GM21360 (cell line): ENCODE results near the gene DNAJB5.
"Not testable (repeated sequence)": the region's sequence is repeated elsewhere in the genome, so short reads cannot be mapped to it uniquely, and the experiment has no call there.

ENCODE experiments used
- ATAC-seq: cut with Tn5 transposase; IDR thresholded peaks from one replicate; pipeline ENCODE4 v1.9.1; 2021; ENCODE audit warnings: mild to moderate bottlenecking, moderate library complexity; ENCODE audit not compliant: unreplicated experiment

DNAJB5 gene

GRCh38 chr9:34998266-34998665 is 8.7 kb downstream of the DNAJB5 start:
- ATAC-seq: no peak

DNA sequence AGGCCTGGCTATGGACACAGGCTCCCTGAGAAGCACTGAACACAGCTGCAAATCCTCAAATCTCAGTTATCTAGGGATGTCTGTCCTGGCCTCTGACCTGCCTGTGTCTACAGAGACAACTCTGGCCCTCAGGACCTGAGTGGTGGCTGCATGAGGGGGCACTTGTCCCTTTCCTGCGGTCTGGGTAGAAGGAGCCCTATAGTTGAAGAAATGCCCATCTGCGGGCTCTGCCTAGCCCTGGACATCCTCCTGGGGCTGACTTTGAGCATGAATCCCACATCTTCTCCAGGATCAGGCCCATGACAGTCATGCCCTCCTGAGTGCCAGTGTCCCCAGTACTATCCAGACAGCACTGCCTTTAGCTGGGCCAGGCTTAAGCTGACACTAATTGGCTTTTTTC is 10.0 kb downstream of the DNAJB5 start:
- no peak for ATAC-seq

GRCh38 chr9:35000535-35001284 is 11.2 kb downstream of the DNAJB5 start:
- no peak for ATAC-seq

DNA sequence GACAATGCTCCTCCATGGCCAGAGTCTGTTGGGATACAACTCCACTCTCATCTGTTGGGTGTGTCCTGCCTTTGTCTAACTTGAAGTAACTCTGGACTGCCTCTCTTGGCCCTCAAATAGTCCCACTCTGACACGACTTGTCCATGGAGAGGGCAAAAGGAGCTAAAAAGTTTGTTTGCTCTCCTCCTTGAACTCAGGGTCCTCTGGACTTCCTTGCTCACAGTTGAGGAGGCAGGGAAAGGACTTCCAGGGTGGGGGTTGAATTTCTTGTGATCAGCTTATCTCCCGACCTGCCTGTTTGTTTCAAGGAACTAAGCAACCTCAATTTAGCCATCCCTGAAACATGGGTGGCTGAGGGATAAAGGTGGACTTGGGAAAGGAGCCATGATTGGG is 11.7 kb downstream of the DNAJB5 start:
- no peak for ATAC-seq

GRCh38 chr9:35001803-35002502 is 12.4 kb downstream of the DNAJB5 start:
- ATAC-seq: no peak

GRCh38 chr9:35002623-35003022 is 13.1 kb downstream of the DNAJB5 start:
- no peak for ATAC-seq

GRCh38 chr9:35004299-35004698 is 14.8 kb downstream of the DNAJB5 start:
- not testable (repeated sequence) for ATAC-seq

DNA sequence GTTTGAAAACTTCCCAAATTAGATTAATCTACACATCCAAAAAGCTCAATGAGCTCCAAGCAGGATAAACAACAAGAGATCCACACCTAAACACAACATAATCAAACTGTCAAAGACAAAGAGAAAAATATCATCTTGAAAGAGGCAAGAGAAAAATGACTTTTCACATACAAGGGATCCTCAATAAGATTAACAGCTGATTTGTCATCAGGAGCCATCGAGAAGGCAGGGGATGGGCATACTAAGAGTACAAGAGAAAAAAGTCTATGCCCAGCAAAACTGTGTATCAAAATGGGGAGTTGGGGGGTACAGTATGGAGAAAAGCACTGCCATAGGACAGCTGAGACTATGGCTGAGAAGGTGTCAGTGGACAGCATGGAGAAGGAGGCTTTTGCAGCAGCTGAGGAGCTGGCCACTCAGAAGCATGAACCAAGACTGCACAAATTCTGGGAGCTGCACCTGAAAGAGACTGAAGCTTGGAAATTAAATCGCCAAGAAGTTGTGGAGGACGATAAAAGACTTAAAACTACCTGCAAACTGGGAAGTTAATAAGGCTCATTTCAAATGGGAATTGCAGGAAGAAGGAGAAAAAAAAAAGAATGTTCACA is 20.9 kb downstream of the DNAJB5 start:
- no peak for ATAC-seq

DNA sequence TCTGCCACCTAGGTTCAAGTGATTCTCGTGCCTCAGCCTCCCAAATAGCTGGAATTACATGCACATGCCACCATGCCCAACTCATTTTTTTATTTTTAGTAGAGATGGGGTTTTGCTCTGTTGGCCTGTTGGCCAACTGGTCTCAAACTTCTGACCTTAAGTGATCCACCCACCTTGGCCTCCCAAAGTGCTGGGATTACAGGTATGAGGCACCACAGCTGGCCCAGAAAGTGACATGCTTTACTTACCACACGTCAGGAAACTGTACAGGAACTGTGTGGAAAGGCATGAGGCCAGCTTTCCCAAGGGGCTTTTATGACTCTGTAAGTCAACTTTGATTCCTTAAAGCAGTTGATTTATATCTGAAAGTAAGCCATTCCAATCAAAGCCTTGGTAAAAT is 25.0 kb downstream of the DNAJB5 start:
- no peak for ATAC-seq

DNA sequence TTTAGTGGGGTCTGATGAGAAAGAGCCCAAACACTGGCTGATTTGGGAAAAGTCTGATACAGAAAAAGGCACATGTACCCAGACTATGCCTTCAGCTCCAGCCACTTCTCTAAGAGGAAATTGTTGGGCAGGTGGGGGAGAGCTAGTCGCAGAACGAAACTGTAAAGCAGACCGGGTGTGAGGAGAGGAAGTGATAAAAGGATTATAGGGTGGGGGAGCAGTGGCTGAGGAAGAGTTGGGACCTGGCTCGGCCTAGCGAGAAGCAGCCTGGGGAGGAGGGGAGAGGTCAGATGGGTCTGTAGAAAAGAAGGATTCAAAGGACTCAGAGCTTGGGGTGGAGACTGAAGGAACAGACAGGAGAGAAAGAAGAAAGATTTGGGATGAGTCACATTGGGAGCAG is 33.9 kb downstream of the DNAJB5 start:
- not testable (repeated sequence) for ATAC-seq

DNA sequence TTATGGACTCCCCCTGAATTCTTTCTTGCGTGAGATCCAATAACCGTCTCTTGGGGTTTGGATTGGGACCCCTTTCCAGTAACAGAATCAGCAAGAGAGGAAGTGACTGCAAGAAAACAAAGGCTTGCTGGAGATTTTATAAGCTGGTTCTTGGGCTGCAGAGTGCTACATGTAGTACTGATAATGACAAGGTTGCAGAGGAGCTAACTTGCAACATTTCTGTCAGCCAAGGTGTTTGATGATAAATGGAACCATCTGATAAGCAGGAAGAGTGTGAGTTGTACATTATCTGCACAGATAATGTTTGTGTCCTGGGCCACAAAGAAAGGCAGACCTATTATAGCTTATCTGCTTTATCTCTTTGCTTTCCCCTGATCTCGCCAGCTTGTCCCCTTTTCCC is 37.1 kb downstream of the DNAJB5 start:
- no peak for ATAC-seq

- ATAC-seq: no peak
Observed at GRCh38 chr9:35027374-35027773, 37.8 kb downstream of the DNAJB5 start.

DNA sequence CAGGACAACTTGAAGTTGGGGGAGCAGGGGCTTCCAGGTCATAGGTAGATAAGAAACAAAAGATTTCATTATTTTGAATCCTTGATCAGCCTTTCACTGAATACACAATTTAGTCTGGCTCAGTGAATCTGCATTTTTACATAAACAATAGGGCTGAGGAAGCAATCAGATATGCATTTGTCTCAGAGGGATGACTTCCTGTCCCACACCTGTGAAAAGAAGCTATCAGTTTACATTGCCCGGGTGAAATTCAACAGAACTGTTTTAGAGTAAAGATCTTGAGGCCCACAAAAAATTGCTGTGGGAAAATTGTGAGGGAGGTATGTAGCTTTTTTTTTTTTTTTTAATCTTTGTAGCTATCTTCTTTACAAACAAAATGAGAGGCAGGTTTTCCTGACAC is 38.3 kb downstream of the DNAJB5 start:
- no peak for ATAC-seq

GRCh38 chr9:35028341-35028740 is 38.8 kb downstream of the DNAJB5 start:
- no peak for ATAC-seq

DNA sequence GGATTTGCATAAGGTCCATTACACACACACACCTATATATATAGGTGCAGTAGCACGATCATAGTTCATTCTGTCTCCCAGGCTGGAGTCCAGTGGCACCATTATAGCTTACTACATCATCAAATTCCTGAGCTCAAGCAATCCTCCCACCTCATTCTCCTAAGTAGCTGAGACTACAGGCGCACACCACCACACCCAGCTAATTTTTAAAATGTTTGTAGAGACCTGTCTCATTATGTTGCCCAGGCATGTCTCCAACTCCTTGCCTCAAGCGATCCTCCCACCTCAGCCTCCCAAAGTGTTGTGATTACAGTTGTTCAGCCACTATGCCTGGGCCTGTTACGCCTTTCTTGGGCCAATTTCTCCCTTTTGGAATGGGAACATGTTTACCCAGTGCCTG is 39.7 kb downstream of the DNAJB5 start:
- ATAC-seq: no peak

- no peak for ATAC-seq
Observed at GRCh38 chr9:35029852-35030251, 40.3 kb downstream of the DNAJB5 start.

DNA sequence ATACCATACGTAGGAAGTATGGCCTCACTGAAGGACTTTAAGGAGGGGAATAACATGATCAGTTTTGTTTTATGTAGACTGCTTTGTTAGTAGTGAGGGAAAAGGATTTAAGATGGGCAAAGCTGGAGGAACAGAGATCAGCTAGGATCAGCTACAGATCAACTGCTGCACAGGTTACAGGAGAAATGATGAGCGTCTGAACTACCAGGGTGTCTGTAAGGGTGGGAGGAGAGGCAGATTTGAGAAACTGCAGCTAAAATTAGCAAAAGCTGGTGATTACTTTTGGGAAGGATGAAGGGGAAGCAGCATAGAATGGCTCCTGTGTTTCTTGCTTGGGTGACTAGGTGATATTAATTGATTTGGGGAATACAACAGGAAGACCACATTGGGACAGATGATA is 43.6 kb downstream of the DNAJB5 start:
- no peak for ATAC-seq

GRCh38 chr9:35035851-35036701 is 46.5 kb downstream of the DNAJB5 start:
- no peak for ATAC-seq

DNA sequence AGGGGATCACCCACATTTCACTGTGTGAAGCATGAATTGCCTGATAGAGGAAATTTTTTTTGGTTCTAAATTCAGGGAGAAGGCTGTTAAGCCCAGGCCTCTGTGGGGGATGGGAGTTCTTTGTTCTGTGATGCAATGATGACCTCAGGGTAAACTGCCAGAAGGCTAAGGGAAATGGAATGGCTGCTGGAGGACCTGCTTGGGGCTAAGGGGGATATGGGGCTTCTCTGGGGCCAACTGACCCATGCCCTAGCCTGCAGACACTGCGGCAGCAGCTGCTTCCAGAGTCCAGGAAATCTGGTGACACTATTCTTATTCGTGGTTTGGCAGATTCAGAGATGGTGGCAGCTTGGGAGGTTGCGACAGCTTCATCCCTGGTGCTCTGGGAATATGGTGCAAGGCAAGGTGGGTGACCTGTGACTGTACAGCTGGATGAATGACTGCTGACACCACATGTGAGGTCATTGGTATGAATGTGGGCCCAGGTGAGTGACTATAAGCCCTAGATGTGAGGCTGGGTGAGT is 52.6 kb downstream of the DNAJB5 start:
- ATAC-seq: no peak

DNA sequence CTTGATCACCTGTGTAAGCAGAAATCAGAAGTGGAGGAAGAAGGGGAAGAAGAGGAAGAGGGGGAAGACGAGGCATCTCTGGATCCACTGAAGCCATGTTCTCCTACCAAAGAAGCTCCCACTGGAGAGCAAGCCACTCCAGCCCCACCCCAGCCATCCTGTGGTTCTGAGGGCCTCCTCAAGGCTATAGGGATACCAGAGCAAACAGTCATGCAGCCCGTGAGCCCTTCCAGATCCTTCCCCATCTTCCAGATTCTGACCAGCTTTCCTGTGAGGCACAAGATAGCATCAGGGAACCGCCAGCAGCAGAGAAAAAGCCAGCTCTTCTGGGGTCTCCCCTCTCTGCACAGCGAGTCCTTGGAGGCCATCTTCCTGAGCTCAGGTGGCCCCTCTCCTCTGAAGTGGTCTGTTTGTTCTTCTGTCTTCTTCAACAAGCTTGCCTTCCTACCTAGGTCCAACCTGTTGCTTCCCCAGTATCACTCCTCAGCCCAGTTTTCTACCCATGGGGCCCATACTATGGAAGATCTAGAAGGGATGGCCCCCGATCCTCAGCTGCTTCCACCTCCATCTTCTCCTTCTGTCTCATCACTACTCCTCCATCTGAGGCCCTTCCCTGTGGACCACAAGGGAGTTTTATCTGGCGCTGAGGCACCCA is 53.5 kb downstream of the DNAJB5 start:
- no peak for ATAC-seq
